Measurements from ENCODE around the gene TMEFF2.

Gene TMEFF2

GRCh38 chr2:191920502-191920901 lies 274.2 kb downstream of the TMEFF2 start:
- no peak overlapping the region for H3K18ac ChIP-seq (ENCODE audit: low read length)
- no peak overlapping the region for H3K14ac ChIP-seq (ENCODE audit: low read length)
- no CpG with 5 or more reads among the region's 2 CpGs for WGBS, 2 donors (ENCODE audit: extremely low coverage in 2 of 2, insufficient read length in 2 of 2, insufficient replicate concordance in 1 of 2)
- no peak for DNase-seq (ENCODE audit: low spot score)
- H3K4me2 ChIP-seq (ENCODE audit: insufficient read depth, low read length, poor library complexity, severe bottlenecking), result no peak overlapping the region
- no peaks in the 10 kb centered on the region for H3K27me3 ChIP-seq (ENCODE audit: control insufficient read depth in 3 of 3, insufficient read depth in 3 of 3, low read depth in 1 of 3, low read length in 3 of 3)
- no peak overlapping the region for H2AFZ ChIP-seq (ENCODE audit: low read length)
- H4K91ac ChIP-seq (ENCODE audit: low read depth, low read length, poor library complexity), result no peak overlapping the region
- H4K8ac ChIP-seq (ENCODE audit: low read depth, low read length), result no peak overlapping the region
- peaks cover 0 to 12% of the 10 kb centered on the region in 2 donors for H3K4me1 ChIP-seq (ENCODE audit: control insufficient read depth in 2 of 2, insufficient read depth in 1 of 2, low read depth in 1 of 2, low read length in 2 of 2)
- no peak overlapping the region for H3K9ac ChIP-seq (ENCODE audit: low read depth, low read length, poor library complexity)
- H2BK15ac ChIP-seq (ENCODE audit: low read length), result no peak overlapping the region
- no peak overlapping the region for H2BK120ac ChIP-seq (ENCODE audit: low read depth, low read length)
- no peaks in the 10 kb centered on the region for H3K79me1 ChIP-seq (ENCODE audit: low read depth, low read length)
- H3K4ac ChIP-seq (ENCODE audit: low read length), result no peak overlapping the region
- peaks cover 0 to 3% of the 10 kb centered on the region in 2 donors for H3K9me3 ChIP-seq (replicated peaks in 1 of 2; ENCODE audit: control insufficient read depth in 2 of 2, insufficient read depth in 1 of 2, low read depth in 1 of 2, low read length in 2 of 2)
- no peaks in the 10 kb centered on the region for H3K36me3 ChIP-seq (replicated peaks in 1 of 2; ENCODE audit: control insufficient read depth in 2 of 2, insufficient read depth in 2 of 2, low read length in 2 of 2)
- no peak overlapping the region for H3K23ac ChIP-seq (ENCODE audit: low read depth, low read length, poor library complexity)
- H3K4me3 ChIP-seq (ENCODE audit: low read length in 2 of 2), result no peak overlapping the region
- no peak overlapping the region for H3K27ac ChIP-seq (replicated peaks; ENCODE audit: low read length)
- H2AK5ac ChIP-seq (ENCODE audit: low read depth, low read length), result no peak overlapping the region
- H2BK5ac ChIP-seq (ENCODE audit: low read length), result no peak overlapping the region
- no peak overlapping the region for H2BK12ac ChIP-seq (ENCODE audit: low read length)

- Histone ChIP-seq H3K18ac (ENCODE audit: low read length) (no peak overlapping the region), H4K91ac (ENCODE audit: low read depth, low read length, poor library complexity) (no peak overlapping the region), H3K4me3 (ENCODE audit: low read length in 2 of 2) (no peak overlapping the region), H3K9ac (ENCODE audit: low read depth, low read length, poor library complexity) (no peak overlapping the region), H3K23ac (ENCODE audit: low read depth, low read length, poor library complexity) (no peak overlapping the region), H3K36me3 (replicated peaks in 1 of 2; ENCODE audit: control insufficient read depth in 2 of 2, insufficient read depth in 2 of 2, low read length in 2 of 2) (no peaks in the 10 kb centered on the region), H2BK15ac (ENCODE audit: low read length) (no peak overlapping the region), H2AFZ (ENCODE audit: low read length) (no peak overlapping the region), H3K4me1 (ENCODE audit: control insufficient read depth in 2 of 2, insufficient read depth in 1 of 2, low read depth in 1 of 2, low read length in 2 of 2) (peaks cover 1 to 2% of the 10 kb centered on the region in 2 donors), H2BK5ac (ENCODE audit: low read length) (no peak overlapping the region), H4K8ac (ENCODE audit: low read depth, low read length) (no peak overlapping the region), H2AK5ac (ENCODE audit: low read depth, low read length) (no peak overlapping the region), H3K9me3 (replicated peaks in 1 of 2; ENCODE audit: control insufficient read depth in 2 of 2, insufficient read depth in 1 of 2, low read depth in 1 of 2, low read length in 2 of 2) (peaks cover 0 to 3% of the 10 kb centered on the region in 2 donors), H3K4me2 (ENCODE audit: insufficient read depth, low read length, poor library complexity, severe bottlenecking) (no peak overlapping the region), H3K27ac (replicated peaks; ENCODE audit: low read length) (no peak overlapping the region), H2BK120ac (ENCODE audit: low read depth, low read length) (no peak overlapping the region), H3K14ac (ENCODE audit: low read length) (no peak overlapping the region), H3K27me3 (ENCODE audit: control insufficient read depth in 3 of 3, insufficient read depth in 3 of 3, low read depth in 1 of 3, low read length in 3 of 3) (no peaks in the 10 kb centered on the region), H3K4ac (ENCODE audit: low read length) (no peak overlapping the region), H3K79me1 (ENCODE audit: low read depth, low read length) (no peaks in the 10 kb centered on the region), H2BK12ac (ENCODE audit: low read length) (no peak overlapping the region)
- WGBS, 2 donors (ENCODE audit: extremely low coverage in 2 of 2, insufficient read length in 2 of 2, insufficient replicate concordance in 1 of 2), result no CpG with 5 or more reads among the region's 9 CpGs
- DNase-seq (ENCODE audit: low spot score), result no peak
These were observed 276.6 kb downstream of the TMEFF2 start for GRCh38 chr2:191917967-191918651.

GRCh38 chr2:191917430-191917881 lies 277.3 kb downstream of the TMEFF2 start:
- H2BK5ac ChIP-seq (ENCODE audit: low read length), result no peak overlapping the region
- H3K23ac ChIP-seq (ENCODE audit: low read depth, low read length, poor library complexity), result no peak overlapping the region
- no peak overlapping the region for H3K27ac ChIP-seq (replicated peaks; ENCODE audit: low read length)
- H3K18ac ChIP-seq (ENCODE audit: low read length), result no peak overlapping the region
- no peak overlapping the region for H3K4me2 ChIP-seq (ENCODE audit: insufficient read depth, low read length, poor library complexity, severe bottlenecking)
- peaks cover 0 to 4% of the 10 kb centered on the region in 2 donors for H3K4me1 ChIP-seq (ENCODE audit: control insufficient read depth in 2 of 2, insufficient read depth in 1 of 2, low read depth in 1 of 2, low read length in 2 of 2)
- no peak overlapping the region for H3K9ac ChIP-seq (ENCODE audit: low read depth, low read length, poor library complexity)
- H2BK120ac ChIP-seq (ENCODE audit: low read depth, low read length), result no peak overlapping the region
- no peak overlapping the region for H2AK5ac ChIP-seq (ENCODE audit: low read depth, low read length)
- H3K27me3 ChIP-seq (ENCODE audit: control insufficient read depth in 3 of 3, insufficient read depth in 3 of 3, low read depth in 1 of 3, low read length in 3 of 3), result no peaks in the 10 kb centered on the region
- H3K4me3 ChIP-seq (ENCODE audit: low read length in 2 of 2), result no peak overlapping the region
- H4K8ac ChIP-seq (ENCODE audit: low read depth, low read length), result no peak overlapping the region
- H2BK12ac ChIP-seq (ENCODE audit: low read length), result no peak overlapping the region
- H3K14ac ChIP-seq (ENCODE audit: low read length), result no peak overlapping the region
- DNase-seq (ENCODE audit: low spot score), result no peak
- H2BK15ac ChIP-seq (ENCODE audit: low read length), result no peak overlapping the region
- no peak overlapping the region for H3K4ac ChIP-seq (ENCODE audit: low read length)
- peaks cover 0 to 3% of the 10 kb centered on the region in 2 donors for H3K9me3 ChIP-seq (replicated peaks in 1 of 2; ENCODE audit: control insufficient read depth in 2 of 2, insufficient read depth in 1 of 2, low read depth in 1 of 2, low read length in 2 of 2)
- H2AFZ ChIP-seq (ENCODE audit: low read length), result no peak overlapping the region
- no CpG with 5 or more reads among the region's 2 CpGs for WGBS, 2 donors (ENCODE audit: extremely low coverage in 2 of 2, insufficient read length in 2 of 2, insufficient replicate concordance in 1 of 2)
- H4K91ac ChIP-seq (ENCODE audit: low read depth, low read length, poor library complexity), result no peak overlapping the region
- H3K36me3 ChIP-seq (replicated peaks in 1 of 2; ENCODE audit: control insufficient read depth in 2 of 2, insufficient read depth in 2 of 2, low read length in 2 of 2), result no peaks in the 10 kb centered on the region
- no peaks in the 10 kb centered on the region for H3K79me1 ChIP-seq (ENCODE audit: low read depth, low read length)

- H2BK12ac ChIP-seq (ENCODE audit: low read length), result no peak overlapping the region
These were observed 277.9 kb downstream of the TMEFF2 start for GRCh38 chr2:191916826-191917225.

More at GRCh38 chr2:191916826-191917225, 277.9 kb downstream of the TMEFF2 start:
- Histone ChIP-seq H2BK120ac (ENCODE audit: low read depth, low read length) (no peak overlapping the region), H3K4ac (ENCODE audit: low read length) (no peak overlapping the region), H2BK15ac (ENCODE audit: low read length) (no peak overlapping the region), H2BK5ac (ENCODE audit: low read length) (no peak overlapping the region), H3K4me2 (ENCODE audit: insufficient read depth, low read length, poor library complexity, severe bottlenecking) (no peak overlapping the region), H3K27me3 (ENCODE audit: control insufficient read depth in 3 of 3, insufficient read depth in 3 of 3, low read depth in 1 of 3, low read length in 3 of 3) (no peaks in the 10 kb centered on the region), H3K9ac (ENCODE audit: low read depth, low read length, poor library complexity) (no peak overlapping the region), H3K18ac (ENCODE audit: low read length) (no peak overlapping the region), H3K4me3 (ENCODE audit: low read length in 2 of 2) (no peak overlapping the region), H2AK5ac (ENCODE audit: low read depth, low read length) (no peak overlapping the region), H3K27ac (replicated peaks; ENCODE audit: low read length) (no peak overlapping the region), H3K79me1 (ENCODE audit: low read depth, low read length) (no peaks in the 10 kb centered on the region), H3K23ac (ENCODE audit: low read depth, low read length, poor library complexity) (no peak overlapping the region), H2AFZ (ENCODE audit: low read length) (no peak overlapping the region), H3K14ac (ENCODE audit: low read length) (no peak overlapping the region), H4K91ac (ENCODE audit: low read depth, low read length, poor library complexity) (no peak overlapping the region), H3K36me3 (replicated peaks in 1 of 2; ENCODE audit: control insufficient read depth in 2 of 2, insufficient read depth in 2 of 2, low read length in 2 of 2) (no peaks in the 10 kb centered on the region), H4K8ac (ENCODE audit: low read depth, low read length) (no peak overlapping the region), H3K9me3 (replicated peaks in 1 of 2; ENCODE audit: control insufficient read depth in 2 of 2, insufficient read depth in 1 of 2, low read depth in 1 of 2, low read length in 2 of 2) (peaks cover 0 to 3% of the 10 kb centered on the region in 2 donors), H3K4me1 (ENCODE audit: control insufficient read depth in 2 of 2, insufficient read depth in 1 of 2, low read depth in 1 of 2, low read length in 2 of 2) (peaks cover 0 to 4% of the 10 kb centered on the region in 2 donors)
- no peak for DNase-seq (ENCODE audit: low spot score)
- WGBS, 2 donors (ENCODE audit: extremely low coverage in 2 of 2, insufficient read length in 2 of 2, insufficient replicate concordance in 1 of 2), result no CpG with 5 or more reads among the region's 1 CpG

Measured in neuronal stem cell (in vitro differentiated cells).